HG02571 (cell line): ENCODE results near the gene KIF21B.

Experiments
- ATAC-seq: cut with Tn5 transposase; IDR thresholded peaks from one replicate; pipeline ENCODE4 v1.9.1; 2021; ENCODE audit warnings: mild to moderate bottlenecking, moderate library complexity; ENCODE audit not compliant: unreplicated experiment

Gene KIF21B

DNA sequence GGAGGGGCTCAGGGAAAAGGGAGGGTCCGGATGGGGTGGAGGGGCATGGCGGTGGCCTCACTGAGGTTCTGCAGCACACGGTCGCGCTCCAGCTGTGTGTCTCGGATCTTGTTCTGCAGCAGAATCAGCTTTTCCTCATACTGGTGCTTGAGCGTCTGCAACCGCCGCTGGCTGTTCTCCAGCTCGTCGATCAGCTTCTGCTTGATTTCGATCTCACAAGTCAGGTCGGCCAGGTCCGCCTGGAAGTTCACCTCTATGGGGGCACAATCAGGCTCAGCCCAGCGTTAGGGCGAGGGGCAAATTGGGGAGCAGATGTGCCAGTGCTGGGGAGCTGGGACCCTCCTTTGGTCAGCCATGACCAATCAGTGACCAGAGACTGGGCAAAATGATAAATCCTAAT is 25.2 kb downstream of the KIF21B start:
- no peak for ATAC-seq

DNA sequence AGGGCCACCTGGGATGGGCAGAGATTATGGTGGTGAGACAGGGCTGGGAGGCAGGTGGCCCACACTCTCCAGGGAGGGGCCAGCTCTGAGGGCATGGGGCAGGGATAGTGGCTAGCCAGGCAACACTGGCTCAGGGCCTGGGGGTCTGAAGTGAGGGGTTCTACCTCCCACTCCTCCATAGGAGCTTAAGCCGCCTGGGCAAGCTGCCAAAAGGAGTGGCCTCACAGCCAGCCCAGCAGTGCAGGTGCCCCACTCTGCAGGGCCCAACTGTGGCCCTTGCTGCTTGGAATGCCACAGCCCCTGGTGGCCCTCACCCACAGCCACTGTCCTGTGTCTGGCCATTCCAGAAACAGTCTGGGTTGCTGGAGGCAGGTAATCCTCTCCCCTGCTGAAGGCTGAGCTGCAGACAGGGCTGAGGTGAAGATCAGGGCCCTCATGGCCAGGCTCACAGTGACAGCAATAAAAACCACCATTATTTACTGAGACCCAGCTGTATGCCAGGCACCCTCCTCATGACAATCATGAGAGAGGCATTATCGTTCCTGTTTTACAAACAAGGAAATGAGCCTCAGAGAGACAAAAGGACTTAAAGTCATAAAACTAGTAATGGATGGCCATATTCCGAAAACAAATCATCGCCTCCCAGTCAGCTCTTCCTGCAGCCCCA is 31.0 kb downstream of the KIF21B start:
- ATAC-seq: no peak

DNA sequence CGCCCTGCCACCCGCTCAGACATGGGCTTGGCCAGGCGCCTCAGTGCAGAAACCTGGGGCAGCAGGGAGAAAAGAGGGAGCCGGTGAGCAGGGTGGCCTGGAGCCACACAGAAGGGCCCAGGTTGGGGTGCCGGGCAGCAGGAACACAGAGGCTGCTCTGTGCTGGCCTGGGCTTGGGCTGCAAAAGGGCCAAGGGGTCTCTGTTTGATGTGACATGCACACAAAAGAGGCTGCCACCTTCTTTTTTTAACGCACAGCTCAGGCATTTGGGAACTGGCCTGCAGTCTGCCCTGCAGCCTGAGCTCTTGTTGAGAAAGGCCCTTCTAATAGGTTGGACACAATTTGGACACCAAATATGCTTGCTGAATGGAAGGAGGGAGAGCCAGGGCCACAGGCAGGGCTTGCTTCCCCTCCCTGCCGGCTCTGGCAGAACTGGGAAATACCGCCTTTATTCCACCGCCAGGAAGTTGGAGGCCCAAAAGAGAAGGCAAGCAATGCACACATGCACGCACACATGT is 32.4 kb downstream of the KIF21B start:
- no peak for ATAC-seq

DNA sequence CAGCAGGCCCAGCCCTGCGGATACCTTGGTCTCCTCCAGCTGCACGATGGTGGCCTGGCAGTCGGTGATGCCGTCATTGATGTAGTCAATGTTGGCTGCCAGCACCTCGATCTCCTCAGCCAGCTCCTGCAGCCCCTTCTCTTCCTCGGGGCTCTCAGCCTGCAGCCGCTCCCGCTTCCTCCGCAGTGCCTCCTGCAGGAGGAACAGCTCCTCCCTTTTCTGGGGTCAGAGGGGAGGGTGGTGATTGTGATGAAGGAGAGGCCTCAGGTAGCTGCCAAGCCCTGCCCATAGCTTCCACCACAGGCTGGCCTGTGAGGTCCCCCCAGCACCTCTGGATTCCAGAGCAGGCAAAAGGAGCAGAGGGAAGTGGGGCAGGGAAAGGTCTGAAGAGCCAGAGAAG is 33.4 kb downstream of the KIF21B start:
- ATAC-seq: no peak

DNA sequence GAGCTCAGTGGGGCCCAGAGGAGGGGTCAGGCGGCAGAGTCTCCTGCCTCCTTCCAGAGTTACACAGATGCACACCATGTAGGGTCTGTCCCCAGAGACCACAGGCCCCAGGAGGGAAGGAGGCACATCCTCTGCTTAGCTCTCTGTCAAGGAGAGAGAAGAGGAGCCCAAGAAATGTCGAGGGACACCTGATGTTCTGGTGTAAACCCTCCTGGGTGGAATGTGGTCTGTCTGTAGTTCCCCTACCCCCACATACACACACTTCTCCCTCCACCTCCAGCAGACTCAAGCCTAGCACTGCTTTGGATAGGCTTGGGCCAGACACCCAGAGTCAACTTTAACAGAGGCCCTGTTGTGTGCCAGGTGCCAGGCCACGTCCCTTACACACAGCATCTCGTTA is 34.2 kb downstream of the KIF21B start:
- no peak for ATAC-seq

DNA sequence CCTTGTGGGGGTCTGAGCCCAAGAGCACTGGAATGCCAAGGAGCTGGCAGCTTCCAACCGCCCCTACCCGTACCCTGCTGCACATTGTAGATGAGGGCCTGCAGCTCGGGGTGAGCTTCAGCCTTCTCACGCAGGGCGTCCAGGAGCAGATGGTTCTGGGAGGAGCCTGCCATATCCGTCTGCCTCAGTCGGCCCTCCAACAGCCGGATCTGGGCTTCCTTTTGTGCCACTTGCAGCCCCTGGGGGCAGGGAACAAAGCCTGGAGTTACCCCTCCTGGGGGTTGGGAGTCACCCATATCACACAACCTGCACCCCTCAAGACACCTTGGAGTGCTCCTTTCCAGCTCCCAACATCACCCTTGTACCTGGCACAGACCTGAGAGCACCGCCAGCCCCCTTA is 34.8 kb downstream of the KIF21B start:
- no peak for ATAC-seq

DNA sequence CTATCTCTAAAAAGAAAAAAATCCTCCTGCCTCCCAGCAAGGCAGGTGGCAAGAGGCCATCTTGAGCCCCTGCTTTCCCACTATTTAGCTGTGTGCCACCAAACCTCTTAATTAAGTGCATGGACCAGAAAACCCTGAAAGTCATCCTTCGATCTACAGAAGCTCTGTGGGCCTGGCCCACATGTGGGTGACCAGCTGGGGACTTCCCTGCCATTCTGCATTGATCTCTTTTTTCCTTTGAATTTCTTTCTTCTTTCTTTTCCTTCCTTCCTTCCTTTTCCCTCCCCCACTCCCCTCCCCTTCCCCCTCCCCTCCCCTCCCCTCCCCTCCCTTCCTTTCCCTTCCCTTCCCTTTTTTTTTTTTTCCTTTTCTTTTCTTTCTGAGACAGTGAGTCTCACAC is 38.0 kb downstream of the KIF21B start:
- no peak for ATAC-seq

DNA sequence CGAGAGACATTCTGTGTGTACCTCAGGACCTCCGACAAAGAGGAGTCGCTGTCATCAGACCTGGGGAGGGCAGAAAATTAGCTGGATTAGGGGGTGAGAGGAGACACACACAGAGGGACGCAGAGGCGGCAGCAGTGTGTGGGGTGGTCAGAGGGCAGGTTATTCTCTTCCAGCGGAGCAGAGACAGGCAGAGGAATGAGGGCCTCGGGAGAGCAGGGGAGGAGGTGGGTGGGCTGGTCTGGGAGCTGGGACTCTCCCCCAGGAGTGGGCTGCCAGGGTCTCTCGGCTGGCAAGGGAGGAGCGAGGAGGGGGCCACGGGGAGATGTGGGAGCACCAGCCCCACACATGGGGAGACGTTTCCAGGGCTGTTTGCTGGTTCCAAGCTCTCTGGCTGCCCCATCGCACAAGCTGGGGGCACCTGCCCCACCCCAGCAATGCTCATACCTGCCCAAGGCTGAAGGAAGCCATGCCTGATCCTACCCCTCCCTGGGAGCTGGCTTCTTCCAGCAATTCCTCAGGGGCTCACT is 40.4 kb downstream of the KIF21B start:
- ATAC-seq: no peak

DNA sequence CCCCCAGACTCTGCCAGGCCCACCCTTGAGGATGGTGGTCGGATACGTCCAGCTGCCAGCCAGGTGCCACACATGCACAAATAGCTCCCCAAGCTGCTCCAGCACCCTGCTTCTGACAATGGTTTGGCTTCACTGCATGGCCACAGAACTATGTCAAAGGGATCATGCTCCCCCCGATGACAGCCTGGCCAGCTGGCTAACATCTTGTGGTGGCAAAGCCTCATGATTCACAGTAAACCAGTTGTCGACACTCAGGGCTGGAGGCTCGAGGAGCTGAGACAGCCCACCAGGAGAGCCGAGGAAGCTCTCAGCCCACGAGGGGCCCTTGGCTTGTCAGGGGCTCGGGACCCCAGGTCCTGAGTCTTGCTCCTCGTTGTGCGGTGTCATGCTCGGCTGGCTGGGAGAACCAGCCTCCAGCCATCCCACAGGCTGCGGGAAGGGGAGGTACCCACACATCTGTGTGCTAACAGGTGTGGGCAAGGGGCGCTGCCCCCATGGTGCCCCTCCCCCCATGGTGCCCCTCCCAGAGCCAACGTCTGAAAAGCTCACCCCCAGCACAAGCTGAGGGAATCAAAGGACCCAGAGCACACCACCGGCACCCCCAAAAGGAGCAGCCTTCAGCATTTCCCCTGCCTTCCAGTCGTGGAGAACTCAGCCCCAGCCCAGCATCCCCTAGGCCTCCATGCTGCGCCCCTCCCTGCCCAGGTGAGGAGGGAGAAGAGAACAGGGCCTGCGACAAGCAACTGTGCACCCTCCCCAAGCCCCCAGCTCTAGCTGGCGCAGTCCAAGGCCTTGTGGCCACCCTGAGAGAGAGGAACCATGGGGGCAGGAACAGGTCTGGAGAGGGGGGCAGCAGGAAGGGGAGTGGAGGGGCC is 41.2 kb downstream of the KIF21B start:
- no peak for ATAC-seq

DNA sequence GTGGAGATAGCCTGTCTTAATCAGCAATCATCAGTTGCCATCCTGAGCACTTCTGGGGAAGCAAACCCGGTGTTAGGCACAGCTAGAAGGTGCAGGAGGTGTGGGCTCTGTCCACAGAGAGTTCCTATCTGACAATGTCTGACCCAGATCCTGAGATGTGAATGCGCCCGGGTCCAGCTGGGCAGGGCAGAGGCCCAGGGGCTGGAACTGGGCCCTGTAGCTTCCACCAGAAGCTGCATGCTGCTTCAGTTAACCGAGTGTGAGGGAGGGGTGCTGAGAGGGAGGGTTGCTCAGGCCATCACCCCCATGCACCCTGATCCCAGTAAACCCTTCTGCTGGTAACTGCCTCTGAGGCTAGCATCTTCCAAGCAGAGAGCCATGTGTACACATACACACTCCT is 42.2 kb downstream of the KIF21B start:
- no peak for ATAC-seq

DNA sequence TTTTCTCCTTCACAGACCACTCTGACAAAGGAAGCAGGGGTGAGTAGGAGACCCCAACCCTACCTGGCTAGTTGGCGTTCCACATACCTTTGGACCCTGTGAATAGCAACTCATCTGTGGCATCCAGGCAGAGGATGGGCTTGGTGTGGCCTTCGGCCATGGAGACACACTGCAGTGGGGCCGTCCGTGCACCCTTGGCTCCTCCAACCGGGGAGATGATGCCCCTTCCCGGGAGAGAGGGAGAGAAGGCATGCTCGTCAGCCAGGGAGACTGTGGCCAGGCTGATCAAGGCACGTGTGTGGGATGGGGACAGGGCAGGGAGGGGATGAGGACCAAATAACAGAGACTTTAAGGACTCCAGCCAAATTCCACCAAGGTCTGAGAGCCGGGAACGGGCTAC is 42.6 kb downstream of the KIF21B start:
- no peak for ATAC-seq

DNA sequence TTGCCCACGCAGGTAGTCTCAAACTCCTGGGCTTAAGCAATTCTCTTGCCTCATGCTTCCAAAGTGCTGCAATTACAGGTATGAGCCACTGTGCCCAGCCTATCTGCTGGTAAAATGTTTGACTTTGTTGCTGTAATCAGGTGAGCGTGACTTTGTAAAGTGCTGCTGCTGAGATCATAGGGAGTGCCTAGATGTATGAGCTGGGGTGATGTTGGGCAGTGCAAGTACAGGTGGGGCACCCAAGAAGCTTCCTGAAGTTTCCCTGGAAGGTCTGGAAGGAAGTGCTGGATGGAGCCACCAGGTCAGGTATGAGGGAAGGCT is 43.1 kb downstream of the KIF21B start:
- ATAC-seq: no peak

DNA sequence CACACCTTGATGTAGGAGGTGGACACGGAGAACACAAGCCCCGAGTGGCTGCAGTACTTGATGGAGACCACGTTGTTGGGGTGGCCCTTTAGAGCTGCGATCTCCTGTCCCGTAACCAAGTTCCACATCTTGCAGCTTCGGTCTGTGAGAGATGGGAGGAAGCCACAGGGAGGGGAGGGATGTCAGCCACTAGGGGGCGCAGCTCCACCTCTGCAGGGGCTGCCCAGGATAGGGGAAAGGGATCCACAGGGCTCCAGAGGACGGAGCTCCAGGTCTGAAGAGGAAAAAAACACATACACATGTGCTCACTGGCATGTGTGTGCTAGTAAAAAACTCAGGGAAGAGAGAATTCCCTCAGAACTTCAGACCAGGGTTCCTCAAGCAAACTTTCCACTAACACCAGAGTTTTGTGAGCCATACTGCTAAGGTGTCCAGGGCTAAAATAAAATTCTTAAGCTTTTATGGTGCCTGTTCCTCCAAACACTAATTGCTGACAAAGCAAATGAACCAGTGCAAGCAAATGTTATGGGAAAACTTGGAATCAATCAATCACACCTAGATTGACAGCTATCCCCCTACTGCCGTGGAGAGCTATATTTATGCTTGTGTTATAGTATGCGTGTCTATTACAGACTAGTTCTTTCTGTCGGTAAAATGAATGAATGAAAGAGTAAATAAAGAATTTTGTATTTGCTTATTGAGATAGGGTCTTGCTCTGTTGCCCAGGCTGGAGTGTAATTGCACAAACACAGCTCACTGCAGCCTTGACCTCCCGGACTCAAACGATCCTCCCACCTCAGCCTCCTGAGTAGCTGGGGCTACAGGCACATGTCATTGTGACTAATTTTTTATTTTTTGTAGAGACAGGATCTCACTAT is 43.7 kb downstream of the KIF21B start:
- ATAC-seq: no peak

DNA sequence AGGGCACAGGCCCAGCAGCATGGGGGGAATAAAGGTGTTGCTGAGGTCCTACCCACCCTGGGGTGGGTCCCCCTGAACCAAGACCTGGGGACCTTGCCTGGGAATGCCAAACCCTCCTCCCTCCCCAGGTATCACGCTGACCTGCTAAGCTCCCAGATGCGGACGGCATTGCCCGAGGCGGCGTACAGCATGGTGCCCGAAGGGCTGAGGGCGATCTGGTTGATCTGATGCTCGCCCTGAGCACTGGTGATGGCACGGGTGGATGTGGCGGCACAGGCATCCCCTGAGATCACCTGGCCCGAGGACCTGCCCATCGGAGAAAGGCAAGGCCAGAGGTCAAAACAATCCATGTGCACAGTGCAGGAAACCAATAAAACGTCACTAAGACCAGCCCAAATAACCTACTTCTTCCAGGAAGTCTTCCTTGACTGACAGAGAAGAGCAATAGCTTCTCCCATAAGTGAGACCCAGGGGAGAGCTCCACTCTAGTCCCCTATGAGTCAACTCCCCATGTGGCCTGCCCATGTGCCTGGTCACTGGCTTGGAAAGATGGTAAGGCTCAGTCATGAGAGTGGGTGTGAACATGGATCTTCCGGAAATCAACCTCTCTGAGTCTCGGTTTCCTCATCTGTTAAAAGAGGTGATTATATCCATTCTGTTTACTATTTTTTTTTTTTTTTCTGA is 46.3 kb downstream of the KIF21B start:
- no peak for ATAC-seq

DNA sequence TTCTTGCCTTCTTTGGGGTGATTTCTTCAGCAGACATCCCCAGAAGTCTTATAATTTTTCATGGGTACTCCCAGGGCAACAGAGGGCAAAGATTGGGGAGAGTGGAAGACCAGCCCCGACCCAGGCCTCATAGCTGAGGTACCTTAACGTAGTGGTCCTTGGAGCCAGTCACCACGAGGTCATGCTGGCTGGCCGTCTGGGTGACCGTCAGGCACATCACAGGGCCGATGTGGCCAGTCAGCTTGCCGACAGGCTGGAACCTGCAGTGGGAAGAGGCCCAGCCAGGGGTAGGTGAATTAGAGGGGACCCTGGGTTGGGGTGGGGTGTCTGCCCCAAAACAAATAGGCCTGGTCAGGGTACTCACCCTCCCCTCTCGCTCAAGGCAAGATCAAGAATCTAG is 46.9 kb downstream of the KIF21B start:
- ATAC-seq: no peak

DNA sequence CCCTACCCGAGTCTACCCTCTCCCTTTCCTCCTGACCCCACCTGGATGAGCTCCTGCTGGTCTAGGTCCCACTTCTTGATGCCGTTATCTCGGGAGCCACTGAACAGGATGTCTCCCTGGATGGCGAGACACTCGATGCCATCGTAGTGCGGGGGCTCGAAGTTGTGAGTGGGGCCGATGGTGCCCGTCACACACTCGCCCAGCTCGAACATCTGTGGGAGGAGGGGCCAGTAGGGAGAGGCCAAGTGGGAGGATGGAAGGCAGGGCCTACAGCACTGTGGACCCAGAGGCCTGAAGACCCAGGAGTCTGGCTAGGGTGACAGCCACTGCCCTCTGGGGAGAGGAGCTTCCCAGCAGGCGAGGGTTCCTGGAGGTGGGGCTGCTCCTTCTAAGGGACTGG is 48.1 kb downstream of the KIF21B start:
- ATAC-seq: no peak

DNA sequence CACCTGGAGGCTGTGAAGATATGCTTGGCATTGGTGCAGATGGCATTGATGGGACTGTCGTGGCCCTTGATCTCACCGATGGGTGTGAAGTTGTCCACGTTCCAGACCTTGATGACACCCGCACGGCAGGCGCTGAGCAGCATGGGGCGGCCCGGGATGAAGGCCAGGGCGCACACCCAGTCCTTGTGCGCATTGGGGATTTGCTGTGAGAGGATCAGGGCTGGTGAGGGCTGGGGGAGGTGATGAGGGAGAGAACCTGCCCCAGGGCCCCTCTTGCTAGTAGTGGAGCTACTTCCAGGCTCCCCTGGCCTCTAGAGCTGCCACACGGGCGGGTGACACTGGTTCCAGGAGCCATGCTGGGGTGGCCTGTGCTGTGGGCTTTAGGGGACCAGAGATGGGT is 48.8 kb downstream of the KIF21B start:
- no peak for ATAC-seq

DNA sequence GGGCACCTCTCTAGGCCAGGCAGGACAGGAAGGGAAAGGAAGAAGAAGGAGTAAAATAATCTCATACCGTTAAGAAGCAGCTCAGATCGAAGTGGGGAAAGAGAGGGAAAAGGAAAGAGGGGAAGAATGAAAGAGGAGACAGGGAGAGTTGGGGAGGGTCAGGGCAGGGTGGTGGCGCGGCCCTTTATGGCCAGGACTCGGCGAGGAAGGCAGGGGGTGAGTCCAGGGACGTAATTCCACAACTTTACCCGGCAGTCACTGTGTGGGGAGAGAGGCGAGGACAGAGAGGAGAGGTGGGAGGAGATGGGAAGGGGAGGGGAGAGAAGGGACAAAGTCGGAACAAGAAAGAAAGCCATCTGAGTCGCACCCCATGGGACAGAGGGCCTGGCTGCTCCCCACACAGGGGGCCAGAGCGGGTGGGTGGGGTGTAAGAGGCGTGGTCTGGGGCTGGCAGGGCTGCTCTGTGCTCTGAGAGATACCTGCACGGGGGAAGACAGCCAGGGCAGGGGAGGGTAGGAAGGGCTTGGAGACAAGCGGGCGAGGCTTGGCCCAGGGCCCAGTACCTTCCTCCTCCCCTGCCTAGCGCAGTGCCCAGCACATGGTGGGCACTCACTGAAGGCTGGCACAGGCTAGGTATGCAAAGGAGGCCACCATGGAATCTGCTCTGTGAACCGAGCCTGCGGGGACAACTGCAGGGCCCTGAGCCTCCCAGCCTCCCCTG is 49.4 kb downstream of the KIF21B start:
- ATAC-seq: no peak

DNA sequence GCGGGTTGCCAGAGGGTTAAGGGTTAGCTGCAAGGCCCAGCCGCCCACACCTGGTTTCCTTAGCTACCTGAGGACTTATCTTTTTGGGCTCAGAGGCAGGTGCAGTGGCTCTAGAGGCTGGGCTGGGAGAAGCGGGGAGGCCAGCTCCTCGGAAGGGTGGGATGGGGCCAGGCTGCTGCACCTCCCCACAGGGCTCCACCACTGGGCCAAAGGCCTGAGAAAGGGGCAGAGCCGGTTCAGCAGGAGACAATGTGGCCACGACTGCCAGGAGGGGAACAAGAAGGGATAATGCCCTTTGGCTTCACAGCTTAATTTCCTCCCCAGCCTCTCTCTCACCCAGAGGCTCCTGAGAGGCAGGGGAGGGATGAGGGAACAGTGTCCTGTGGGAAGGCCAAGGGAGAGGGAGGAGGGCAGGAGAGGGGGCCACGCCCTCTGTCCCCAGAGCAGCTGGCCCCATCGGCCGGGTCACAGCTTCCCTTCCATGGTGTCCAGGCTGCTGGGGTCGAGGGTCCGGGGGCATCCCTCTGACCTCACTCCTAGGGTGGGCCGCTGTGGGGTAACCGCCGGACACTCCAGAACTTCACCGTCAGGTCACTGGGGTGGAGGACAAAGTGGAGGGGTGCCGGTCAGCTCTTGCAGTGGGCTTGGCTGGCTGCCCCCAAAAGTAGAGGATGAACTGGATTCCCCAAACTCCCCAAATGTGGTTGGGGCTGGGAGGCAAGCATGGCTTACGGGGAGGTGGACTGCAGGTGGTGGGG is 50.4 kb downstream of the KIF21B start:
- no peak for ATAC-seq
